Gastrocnemius medialis (tissue), 4 donors: Measurements from ENCODE around the gene HEMGN.

Experiments
- POLR2A ChIP-seq, 2 donors: fragments of 450-650 bp; IDR thresholded peaks; one replicate each; pipeline ENCODE4 v1.6.1; 2017; ENCODE audit warnings: antibody characterized with exemption in 2 of 2, mild to moderate bottlenecking in 2 of 2, moderate library complexity in 2 of 2
- TF ChIP-seq, protein P1 (sequence below), 5 experiments: fragments of 450-650 bp in 3 of 5; fragments of 200-600 bp in 2 of 5; sonication (generic) in 2 of 5; IDR thresholded peaks in 4 of 5; conservative IDR thresholded peaks in 1 of 5; 1 replicate in 4 of 5; 2 replicates in 1 of 5; pipeline ENCODE4 v1.5.1; 2016 to 2019; ENCODE audit warnings: antibody characterized with exemption in 5 of 5, mild to moderate bottlenecking in 3 of 5, moderate library complexity in 3 of 5

- no peak for TF ChIP-seq POLR2A (IDR thresholded peaks at IDR 0.05)
- TF ChIP-seq, protein P1, sequence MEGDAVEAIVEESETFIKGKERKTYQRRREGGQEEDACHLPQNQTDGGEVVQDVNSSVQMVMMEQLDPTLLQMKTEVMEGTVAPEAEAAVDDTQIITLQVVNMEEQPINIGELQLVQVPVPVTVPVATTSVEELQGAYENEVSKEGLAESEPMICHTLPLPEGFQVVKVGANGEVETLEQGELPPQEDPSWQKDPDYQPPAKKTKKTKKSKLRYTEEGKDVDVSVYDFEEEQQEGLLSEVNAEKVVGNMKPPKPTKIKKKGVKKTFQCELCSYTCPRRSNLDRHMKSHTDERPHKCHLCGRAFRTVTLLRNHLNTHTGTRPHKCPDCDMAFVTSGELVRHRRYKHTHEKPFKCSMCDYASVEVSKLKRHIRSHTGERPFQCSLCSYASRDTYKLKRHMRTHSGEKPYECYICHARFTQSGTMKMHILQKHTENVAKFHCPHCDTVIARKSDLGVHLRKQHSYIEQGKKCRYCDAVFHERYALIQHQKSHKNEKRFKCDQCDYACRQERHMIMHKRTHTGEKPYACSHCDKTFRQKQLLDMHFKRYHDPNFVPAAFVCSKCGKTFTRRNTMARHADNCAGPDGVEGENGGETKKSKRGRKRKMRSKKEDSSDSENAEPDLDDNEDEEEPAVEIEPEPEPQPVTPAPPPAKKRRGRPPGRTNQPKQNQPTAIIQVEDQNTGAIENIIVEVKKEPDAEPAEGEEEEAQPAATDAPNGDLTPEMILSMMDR (IDR thresholded peaks at IDR 0.05 in 4 of 5, conservative IDR thresholded peaks at IDR 0.05 in 1 of 5), result no peak
These were observed 19.4 kb downstream of the HEMGN start for GRCh38 chr9:97918611-97919010.
